H7 (cell line): ENCODE measurements around the gene EMILIN3. TPM values are rescaled to one million over a fixed set of nuclear protein-coding genes. Genes with fewer than 3 reads are reported as not detected.

Source experiments
- DNase-seq: peaks from one replicate; pipeline ENCODE4 v3.0.0; 2012
- H3K27me3 ChIP-seq: 2 replicates; pipeline ENCODE4 v1.6.0; 2011; ENCODE audit warnings: mild to moderate bottlenecking, low read length; ENCODE audit not compliant: control insufficient read depth, insufficient read depth
- H3K36me3 ChIP-seq: replicated peaks from 2 replicates; pipeline ENCODE4 v1.5.1; 2011; ENCODE audit warnings: low read length; ENCODE audit not compliant: control insufficient read depth, insufficient read depth
- H3K4me3 ChIP-seq: 2 replicates; pipeline ENCODE4 v1.5.1; 2011; ENCODE audit warnings: low read depth, mild to moderate bottlenecking, control low read depth, low read length, moderate library complexity; ENCODE audit not compliant: insufficient read depth
- total RNA-seq: library from RNA; depleted of rRNA; stranded (reverse); fragments of >200 nt; shearing (Covaris generic); gene quantifications from 2 replicates; pipeline ENCODE4 v1.2.3, GENCODE V29; 2014

EMILIN3 gene
- total RNA-seq, 1 experiment from 2014 or later = 6.2 TPM

DNA sequence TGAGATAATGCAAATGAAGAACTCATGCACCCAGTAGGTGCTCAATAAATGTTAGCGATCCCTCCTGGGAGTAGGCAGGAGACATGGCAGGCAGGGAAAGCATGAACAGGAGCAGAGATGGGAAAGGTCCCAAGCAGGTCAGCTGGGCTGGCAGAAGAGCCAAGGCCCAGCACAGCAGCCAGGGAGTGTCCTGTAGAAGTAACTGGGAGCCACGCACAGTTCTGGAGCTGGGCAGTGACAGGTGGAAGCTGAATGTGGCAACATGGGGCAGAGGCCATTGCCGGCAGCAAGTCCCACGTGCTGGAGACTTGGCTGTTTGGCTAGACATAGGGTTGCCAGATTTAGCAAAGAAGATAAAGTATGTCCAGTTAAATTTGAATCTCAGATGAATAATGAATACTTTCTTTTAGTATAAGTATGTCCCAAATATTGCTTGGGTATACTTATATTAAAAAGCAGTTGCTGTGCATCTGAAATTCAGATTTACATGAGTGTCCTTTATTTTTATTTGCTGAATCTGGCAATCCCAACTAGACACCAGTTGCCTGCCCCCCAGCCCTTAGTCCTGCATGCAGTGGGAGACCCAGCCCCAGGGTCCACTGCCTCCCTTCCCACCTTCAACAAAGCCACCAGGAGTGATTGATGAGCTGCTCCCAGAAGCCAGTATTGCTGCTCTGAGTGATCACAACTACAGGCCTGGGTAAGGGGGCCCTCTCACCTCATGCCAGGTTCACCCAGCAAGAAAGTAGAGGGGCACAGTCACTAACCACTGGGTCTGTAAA is 29.7 kb downstream of the EMILIN3 start:
- peaks cover 5% of the 10 kb centered on the region for H3K27me3 ChIP-seq
- no peak overlapping the region for H3K4me3 ChIP-seq
- H3K36me3 ChIP-seq = no peaks in the 10 kb centered on the region
- DNase-seq = no peak

DNA sequence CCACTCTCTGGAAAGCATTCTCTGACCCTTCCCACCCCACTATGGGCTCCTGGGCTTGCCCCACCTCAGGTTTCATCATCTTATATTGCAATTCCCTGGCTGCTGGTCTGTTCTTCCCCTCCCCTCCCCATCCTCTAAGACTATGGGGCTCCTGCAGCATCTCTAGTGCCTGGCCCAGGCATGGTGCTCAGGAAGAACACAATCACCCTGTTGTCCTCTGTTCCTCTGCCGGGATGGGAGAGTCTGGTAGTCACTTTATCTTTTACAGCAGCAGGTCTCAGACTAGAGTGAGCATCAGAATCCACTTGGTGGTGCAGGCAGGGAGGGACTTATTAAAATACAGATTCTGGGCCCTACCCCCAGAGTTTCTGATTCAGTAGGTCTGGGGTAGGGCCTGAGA is 31.0 kb downstream of the EMILIN3 start:
- no peak for DNase-seq
- H3K27me3 ChIP-seq = peaks cover 5% of the 10 kb centered on the region
- H3K36me3 ChIP-seq = no peaks in the 10 kb centered on the region
- no peak overlapping the region for H3K4me3 ChIP-seq

DNA sequence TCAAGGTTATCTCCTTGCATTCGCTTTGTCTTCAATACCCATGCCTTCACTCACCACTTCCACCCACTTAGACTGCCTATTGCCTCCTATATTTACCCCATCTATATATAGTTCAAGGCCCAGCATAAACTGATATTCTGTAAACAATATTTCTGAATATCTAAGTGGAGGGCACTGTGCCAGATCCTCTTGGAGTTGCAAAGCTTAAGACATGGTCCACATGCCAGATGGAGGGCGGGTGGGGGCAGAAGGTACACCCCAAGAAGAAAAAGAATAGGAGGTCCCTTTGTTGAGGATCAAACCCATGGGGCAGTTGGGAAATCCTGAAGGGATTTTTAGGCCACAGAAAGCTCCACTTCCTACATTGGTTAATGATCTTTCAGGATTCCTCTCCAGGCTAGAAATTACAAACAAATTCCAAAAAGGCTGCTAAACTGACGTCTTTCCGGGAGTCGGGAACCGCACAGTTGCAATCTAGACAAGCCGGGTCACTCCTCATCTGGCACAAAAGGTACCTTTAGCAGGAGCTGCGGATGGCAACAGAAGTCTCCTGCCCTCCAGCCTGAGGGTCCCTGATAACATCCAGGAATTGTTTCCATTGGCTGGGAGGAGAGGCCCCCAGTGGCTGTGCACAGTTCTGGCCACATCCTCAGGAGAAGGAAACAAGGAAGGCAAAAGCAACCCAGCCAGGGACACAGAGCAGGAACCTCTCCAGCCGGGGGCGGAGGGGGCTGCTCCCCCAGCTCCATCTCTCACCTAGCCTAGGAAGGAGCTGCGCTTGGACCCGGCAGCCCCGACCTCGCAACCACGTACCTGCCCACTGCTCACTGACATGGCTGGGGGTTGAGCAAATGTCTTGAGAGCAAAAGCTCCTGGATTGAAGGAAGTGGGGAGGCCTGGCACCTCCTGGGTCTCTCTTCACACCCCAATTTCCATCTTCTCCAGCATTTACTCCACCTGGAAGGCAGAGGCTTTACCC is 31.9 kb downstream of the EMILIN3 start:
- H3K36me3 ChIP-seq = no peaks in the 10 kb centered on the region
- no peak overlapping the region for H3K4me3 ChIP-seq
- H3K27me3 ChIP-seq = peaks cover 5% of the 10 kb centered on the region
- peak; percentile 53 for DNase-seq

DNA sequence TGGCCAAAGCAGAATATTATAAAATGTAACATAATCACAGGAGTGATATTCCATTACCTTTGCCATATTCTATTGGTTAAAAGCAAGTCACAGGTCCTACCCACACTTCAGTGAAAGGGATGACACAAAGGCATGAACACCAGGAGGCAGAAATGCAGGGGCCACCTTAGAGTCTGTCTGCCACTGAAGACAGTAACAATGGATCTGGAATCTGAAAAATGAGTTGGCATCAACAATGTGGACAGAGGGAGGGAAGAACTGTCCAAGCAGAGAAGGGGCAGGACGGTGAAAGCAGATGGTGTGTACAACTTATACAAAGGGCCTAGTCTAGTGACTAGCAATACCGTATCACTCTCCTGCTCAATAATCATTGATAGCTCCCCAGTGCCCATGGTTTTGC is 32.6 kb downstream of the EMILIN3 start:
- H3K4me3 ChIP-seq = no peak overlapping the region
- H3K27me3 ChIP-seq = no peaks in the 10 kb centered on the region
- DNase-seq = no peak
- H3K36me3 ChIP-seq = no peaks in the 10 kb centered on the region

DNA sequence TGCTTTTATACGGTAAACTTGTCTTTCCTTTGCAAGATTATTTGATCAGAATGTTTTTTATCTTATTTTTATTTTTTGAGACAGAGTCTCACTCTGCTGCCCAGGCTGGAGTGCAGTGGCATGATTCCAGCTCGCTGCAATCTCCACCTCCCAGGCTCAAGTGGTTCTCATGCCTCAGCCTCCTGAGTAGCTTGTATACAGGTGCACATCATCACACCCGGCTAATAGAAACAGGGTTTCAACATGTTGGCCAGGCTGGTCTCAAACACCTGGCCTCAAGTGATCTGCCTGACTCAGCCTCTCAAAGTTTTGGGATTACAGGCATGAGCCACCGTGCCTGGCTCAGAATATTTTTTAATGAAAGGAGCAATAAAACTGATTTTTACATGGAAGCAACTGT is 34.9 kb downstream of the EMILIN3 start:
- H3K27me3 ChIP-seq = no peaks in the 10 kb centered on the region
- no peak overlapping the region for H3K4me3 ChIP-seq
- no peak for DNase-seq
- H3K36me3 ChIP-seq = no peaks in the 10 kb centered on the region

DNA sequence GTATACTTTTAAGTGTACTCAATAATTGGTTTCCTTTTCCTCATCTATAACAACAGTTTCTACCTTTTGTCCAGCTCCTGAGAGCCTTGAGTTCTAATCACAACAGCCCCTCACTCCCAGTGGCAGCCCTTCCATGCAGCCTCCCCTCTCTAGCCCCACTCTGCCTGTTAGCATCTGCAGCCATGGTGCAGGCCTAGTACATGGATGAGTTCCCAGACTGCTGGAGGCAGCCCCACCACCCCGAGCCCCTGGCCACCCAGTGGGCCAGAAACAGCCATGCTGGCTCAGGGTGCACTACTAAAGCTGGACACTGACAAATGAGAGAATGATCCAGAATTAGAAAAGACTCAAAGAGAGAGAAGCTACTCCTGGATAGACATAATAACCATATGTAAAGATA is 35.7 kb downstream of the EMILIN3 start:
- DNase-seq = no peak
- Histone ChIP-seq H3K27me3 (no peaks in the 10 kb centered on the region), H3K36me3 (no peaks in the 10 kb centered on the region), H3K4me3 (no peak overlapping the region)

DNA sequence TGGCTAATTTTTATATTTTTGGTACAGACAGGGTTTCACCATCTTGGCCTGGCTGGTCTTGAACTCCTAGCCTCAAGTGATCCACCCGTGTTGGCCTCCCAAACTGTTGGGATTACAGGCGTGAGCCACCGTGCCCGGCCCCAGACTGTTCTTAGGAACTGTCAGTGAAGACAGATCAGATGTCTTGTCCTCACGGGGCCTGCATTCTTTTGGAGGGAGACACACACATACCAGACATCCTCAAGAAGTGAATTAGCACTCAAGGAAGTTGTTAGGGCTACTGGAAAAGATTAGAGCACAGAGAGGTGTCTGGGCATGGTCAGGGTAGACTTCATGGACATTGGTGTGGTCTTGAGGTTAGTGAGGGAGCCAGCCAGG is 36.3 kb downstream of the EMILIN3 start:
- Histone ChIP-seq H3K4me3 (no peak overlapping the region), H3K27me3 (no peaks in the 10 kb centered on the region), H3K36me3 (no peaks in the 10 kb centered on the region)
- no peak for DNase-seq

DNA sequence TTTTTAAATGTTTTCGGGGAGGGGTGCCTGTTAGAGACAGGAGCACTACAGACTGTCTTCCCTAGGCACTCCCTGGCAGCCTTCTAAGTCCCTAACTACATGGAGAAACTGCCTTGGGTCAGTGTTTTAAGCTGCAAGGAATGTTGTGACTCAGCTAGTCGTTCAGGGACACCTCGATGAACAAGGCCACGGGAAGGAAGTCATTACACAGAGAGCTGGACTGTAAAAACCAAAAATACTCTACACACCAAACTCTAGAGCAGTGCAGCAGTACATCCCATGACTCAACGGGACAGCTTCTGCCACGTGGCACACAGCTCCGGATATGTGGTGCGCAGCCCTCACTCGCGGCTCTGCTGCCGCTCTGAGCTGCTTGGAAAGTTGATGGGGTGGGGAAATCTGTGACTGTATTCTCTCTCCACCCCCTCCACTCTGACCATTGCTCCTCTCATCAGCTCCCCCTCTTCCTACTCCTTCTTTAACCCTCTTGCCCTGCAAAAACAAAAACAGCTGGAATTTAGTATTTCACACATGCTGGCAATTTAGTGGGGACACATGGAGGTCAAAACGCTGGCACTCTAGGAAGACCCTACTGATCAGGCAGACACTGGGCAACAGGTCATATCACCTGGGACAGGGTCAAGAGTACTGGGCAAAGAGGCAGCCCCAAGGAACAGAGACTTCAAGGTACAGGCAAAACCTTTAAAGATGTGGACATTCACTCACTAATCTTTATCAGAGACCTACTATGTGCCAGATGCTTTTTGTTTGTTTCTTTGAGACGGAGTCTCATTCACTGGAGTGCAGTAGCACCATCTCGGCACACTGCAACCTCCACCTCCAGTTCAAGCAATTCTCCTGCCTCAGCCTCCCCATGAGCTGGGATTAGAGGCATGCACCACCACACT is 36.9 kb downstream of the EMILIN3 start:
- Histone ChIP-seq H3K4me3 (no peak overlapping the region), H3K36me3 (no peaks in the 10 kb centered on the region), H3K27me3 (no peaks in the 10 kb centered on the region)
- DNase-seq = no peak

DNA sequence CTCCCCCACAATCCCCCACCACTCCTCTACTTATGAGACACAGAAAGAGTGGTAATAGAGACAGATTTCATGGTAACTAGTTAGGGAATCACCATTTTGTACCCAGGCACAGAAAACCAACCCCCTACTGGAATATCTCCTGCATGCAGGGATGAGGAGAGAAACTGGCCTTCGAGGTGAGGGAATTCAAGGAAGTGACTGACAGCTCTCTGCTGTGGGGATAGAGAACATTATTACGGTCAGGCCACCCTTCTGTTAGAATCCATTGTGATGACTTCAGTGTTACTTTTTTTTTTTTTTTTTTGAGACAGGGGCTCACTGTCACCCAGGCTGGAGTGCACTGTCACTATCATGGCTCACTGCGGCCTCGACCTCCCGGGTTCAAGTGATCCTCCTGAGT is 39.4 kb downstream of the EMILIN3 start:
- Histone ChIP-seq H3K27me3 (no peaks in the 10 kb centered on the region), H3K36me3 (no peaks in the 10 kb centered on the region), H3K4me3 (no peak overlapping the region)
- DNase-seq = no peak

DNA sequence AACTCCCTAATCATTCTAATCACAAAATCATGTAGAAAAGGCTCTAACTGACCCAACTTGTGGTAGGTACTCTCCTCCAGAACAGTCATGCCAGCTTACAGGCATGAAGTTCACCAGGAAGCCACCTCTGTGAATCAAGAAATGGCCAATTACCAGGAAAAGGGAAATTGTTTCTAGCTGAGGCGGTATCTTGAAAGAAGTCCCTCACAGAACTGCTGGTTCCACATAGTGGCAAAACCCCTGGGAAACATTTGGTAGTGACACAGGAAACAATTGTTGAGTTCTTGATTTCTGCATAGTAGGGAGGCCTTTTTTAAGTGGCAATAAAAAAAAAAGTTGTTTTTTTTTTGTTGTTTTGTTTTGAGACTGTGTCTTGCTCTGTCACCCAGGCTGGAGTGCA is 45.6 kb downstream of the EMILIN3 start:
- peaks cover 4% of the 10 kb centered on the region for H3K27me3 ChIP-seq
- no peaks in the 10 kb centered on the region for H3K36me3 ChIP-seq
- no peak for DNase-seq
- H3K4me3 ChIP-seq = no peak overlapping the region

DNA sequence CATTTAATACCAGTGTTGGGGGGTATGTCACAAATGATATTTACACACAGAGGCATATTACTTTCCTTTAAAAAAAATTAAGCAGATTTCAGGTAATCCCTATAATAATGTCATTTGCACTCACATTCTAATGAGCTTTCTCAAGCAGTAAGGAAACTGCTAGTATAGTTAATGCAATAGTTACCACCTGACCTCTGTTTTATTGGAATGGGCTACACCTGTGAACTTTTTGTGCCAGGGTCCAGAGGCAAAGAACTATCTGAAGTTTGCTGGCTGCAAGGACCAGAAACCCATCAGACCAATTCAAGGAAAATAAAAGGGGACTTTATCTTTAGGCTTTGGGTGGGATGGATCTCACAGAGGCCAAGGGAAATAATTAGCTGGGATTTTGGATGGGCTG is 46.2 kb downstream of the EMILIN3 start:
- no peak overlapping the region for H3K4me3 ChIP-seq
- peaks cover 4% of the 10 kb centered on the region for H3K27me3 ChIP-seq
- no peak for DNase-seq
- no peaks in the 10 kb centered on the region for H3K36me3 ChIP-seq

DNA sequence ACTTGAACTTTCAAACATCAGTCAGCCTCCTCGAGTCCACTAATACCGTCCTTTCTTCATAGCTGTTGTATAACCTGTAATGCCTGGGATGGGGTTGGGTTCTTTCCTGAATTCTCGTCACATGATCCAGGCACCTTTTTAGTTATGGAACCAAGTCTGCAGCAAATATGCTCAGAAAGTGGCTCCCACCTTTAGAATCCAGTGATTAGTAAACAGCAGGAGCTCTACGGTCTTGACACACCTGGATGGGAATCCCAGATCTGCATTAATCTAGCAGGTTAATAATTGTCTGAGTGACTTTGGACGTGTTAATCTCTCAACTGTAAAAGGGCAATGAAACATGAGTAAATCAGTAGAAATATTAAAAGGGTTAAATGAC is 48.4 kb downstream of the EMILIN3 start:
- DNase-seq = peak; percentile 10
- Histone ChIP-seq H3K36me3 (no peaks in the 10 kb centered on the region), H3K27me3 (peaks cover 4% of the 10 kb centered on the region), H3K4me3 (no peak overlapping the region)

DNA sequence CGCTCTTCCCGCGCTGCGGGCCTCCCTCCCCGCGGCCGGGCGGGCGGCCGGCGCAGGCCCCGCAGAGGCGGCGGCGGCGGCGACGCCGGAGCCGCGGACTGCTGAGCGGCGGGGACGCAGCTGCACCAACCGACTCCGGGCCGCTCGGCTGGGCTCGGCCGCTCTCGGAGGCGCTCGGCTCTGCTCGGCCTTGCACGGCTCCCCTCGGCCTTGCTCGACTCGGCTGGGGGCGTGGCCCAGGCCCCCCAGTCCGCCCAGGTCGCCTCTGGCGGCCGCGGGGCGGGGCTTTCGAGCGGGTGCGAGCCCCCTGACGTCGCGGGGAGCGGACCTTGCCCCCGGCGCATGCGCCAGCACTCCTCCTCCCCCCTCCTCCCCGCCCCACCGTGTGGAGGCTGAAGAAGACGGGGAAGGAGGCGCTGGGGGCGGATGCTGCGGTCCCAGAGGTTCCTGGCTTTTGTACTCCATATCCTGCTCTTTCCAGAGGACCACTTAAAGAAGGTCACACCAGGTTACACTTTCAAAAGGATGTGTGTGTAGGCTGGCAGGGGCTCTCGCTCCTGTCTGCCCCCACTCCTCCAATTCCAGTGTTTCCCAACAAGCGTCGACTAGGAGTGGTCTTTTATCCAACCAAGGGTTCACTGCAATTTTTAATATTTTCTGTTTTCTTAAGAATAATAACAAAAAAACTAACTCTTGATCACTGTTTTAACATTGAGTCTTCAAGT is 48.9 kb downstream of the EMILIN3 start, which contains the start of gene ZHX3:
ZHX3 (minus strand) TSS at position 186 of the 725 bp plus-strand sequence. CDS start 112,815 bp downstream, outside the sequence.
- peak within 1 kb of the TSS; percentile 80 for H3K4me3 ChIP-seq
- no peaks in the 10 kb centered on the region for H3K36me3 ChIP-seq
- peaks cover 4% of the 10 kb centered on the region for H3K27me3 ChIP-seq
- peak; percentile 100 for DNase-seq
